GM19193 (cell line): Measurements from ENCODE around the gene RNF2.

Experiments used
- POLR2A ChIP-seq: IDR thresholded peaks from 4 replicates; pipeline ENCODE4 v1.6.1; 2011; ENCODE audit not compliant: insufficient read depth, insufficient read length; ENCODE audit errors: extremely low read depth

RNF2 gene

GRCh38 chr1:185070051-185070450 is 24.7 kb downstream of the RNF2 start:
- no peak for TF ChIP-seq POLR2A

GRCh38 chr1:185073725-185074124 is 28.4 kb downstream of the RNF2 start:
- no peak for TF ChIP-seq POLR2A

- TF ChIP-seq POLR2A: no peak
Observed at GRCh38 chr1:185074307-185074706, 28.9 kb downstream of the RNF2 start.

GRCh38 chr1:185075476-185075875 is 30.1 kb downstream of the RNF2 start:
- no peak for TF ChIP-seq POLR2A

- TF ChIP-seq POLR2A: no peak
Observed at GRCh38 chr1:185077374-185077773, 32.0 kb downstream of the RNF2 start.

GRCh38 chr1:185080422-185080821 is 35.1 kb downstream of the RNF2 start:
- no peak for TF ChIP-seq POLR2A

GRCh38 chr1:185083818-185084217 is 38.5 kb downstream of the RNF2 start:
- TF ChIP-seq POLR2A: no peak

- TF ChIP-seq POLR2A: no peak
Observed at GRCh38 chr1:185087101-185087500, 41.7 kb downstream of the RNF2 start.

- no peak for TF ChIP-seq POLR2A
Observed at GRCh38 chr1:185087746-185088145, 42.4 kb downstream of the RNF2 start.

- TF ChIP-seq POLR2A: no peak
Observed at GRCh38 chr1:185091480-185091879, 46.1 kb downstream of the RNF2 start.

GRCh38 chr1:185094761-185095160 is 49.4 kb downstream of the RNF2 start:
- no peak for TF ChIP-seq POLR2A

GRCh38 chr1:185096531-185096930 is 51.2 kb downstream of the RNF2 start:
- no peak for TF ChIP-seq POLR2A

- TF ChIP-seq POLR2A: no peak
Observed at GRCh38 chr1:185104083-185104482, 58.7 kb downstream of the RNF2 start.

- TF ChIP-seq POLR2A: no peak
Observed at GRCh38 chr1:185105121-185105520, 59.8 kb downstream of the RNF2 start.

GRCh38 chr1:185108321-185108720 is 63.0 kb downstream of the RNF2 start:
- TF ChIP-seq POLR2A: no peak

- TF ChIP-seq POLR2A: no peak
Observed at GRCh38 chr1:185110145-185110544, 64.8 kb downstream of the RNF2 start.

GRCh38 chr1:185111873-185112272 is 66.5 kb downstream of the RNF2 start:
- no peak for TF ChIP-seq POLR2A
